HG03571 (cell line): ENCODE results near the gene MUC5AC.
"Not testable (repeated sequence)": the region's sequence is repeated elsewhere in the genome, so short reads cannot be mapped to it uniquely, and the experiment has no call there.

ENCODE experiments used
- ATAC-seq: cut with Tn5 transposase; IDR thresholded peaks from one replicate; pipeline ENCODE4 v1.9.1; 2021; ENCODE audit not compliant: unreplicated experiment

The MUC5AC gene

GRCh38 chr11:1175461-1176223 is 17.9 kb downstream of the MUC5AC start:
- no peak for ATAC-seq

- ATAC-seq = no peak
Measured at GRCh38 chr11:1176224-1177019, 18.7 kb downstream of the MUC5AC start.

- no peak for ATAC-seq
Measured at GRCh38 chr11:1177020-1177770, 19.4 kb downstream of the MUC5AC start.

- ATAC-seq = no peak
Measured at GRCh38 chr11:1177771-1178090, 20.0 kb downstream of the MUC5AC start.

GRCh38 chr11:1178201-1178885 is 20.6 kb downstream of the MUC5AC start:
- ATAC-seq = no peak

GRCh38 chr11:1178906-1179305 is 21.2 kb downstream of the MUC5AC start:
- no peak for ATAC-seq

GRCh38 chr11:1179641-1180040 is 21.9 kb downstream of the MUC5AC start:
- no peak for ATAC-seq

GRCh38 chr11:1180171-1180570 is 22.4 kb downstream of the MUC5AC start:
- no peak for ATAC-seq

- ATAC-seq = no peak
Measured at GRCh38 chr11:1180947-1181391, 23.2 kb downstream of the MUC5AC start.

GRCh38 chr11:1181420-1181819 is 23.7 kb downstream of the MUC5AC start:
- no peak for ATAC-seq

- no peak for ATAC-seq
Measured at GRCh38 chr11:1181853-1182535, 24.2 kb downstream of the MUC5AC start.

GRCh38 chr11:1184139-1184538 is 26.4 kb downstream of the MUC5AC start:
- not testable (repeated sequence) for ATAC-seq

- not testable (repeated sequence) for ATAC-seq
Measured at GRCh38 chr11:1188451-1189130, 30.8 kb downstream of the MUC5AC start.

- not testable (repeated sequence) for ATAC-seq
Measured at GRCh38 chr11:1189816-1190215, 32.1 kb downstream of the MUC5AC start.

GRCh38 chr11:1191786-1192470 is 34.2 kb downstream of the MUC5AC start:
- ATAC-seq = not testable (repeated sequence)

GRCh38 chr11:1192741-1193325 is 35.1 kb downstream of the MUC5AC start:
- ATAC-seq = no peak

- ATAC-seq = no peak
Measured at GRCh38 chr11:1193326-1194230, 35.8 kb downstream of the MUC5AC start.
